ENCODE results near the gene SFSWAP.
"Not testable (repeated sequence)": the region's sequence is repeated elsewhere in the genome, so short reads cannot be mapped to it uniquely, and the experiment has no call there.

The SFSWAP gene

GRCh38 chr12:131765961-131766360 is 55.1 kb downstream of the SFSWAP start:
- DNase-seq: no peak

DNA sequence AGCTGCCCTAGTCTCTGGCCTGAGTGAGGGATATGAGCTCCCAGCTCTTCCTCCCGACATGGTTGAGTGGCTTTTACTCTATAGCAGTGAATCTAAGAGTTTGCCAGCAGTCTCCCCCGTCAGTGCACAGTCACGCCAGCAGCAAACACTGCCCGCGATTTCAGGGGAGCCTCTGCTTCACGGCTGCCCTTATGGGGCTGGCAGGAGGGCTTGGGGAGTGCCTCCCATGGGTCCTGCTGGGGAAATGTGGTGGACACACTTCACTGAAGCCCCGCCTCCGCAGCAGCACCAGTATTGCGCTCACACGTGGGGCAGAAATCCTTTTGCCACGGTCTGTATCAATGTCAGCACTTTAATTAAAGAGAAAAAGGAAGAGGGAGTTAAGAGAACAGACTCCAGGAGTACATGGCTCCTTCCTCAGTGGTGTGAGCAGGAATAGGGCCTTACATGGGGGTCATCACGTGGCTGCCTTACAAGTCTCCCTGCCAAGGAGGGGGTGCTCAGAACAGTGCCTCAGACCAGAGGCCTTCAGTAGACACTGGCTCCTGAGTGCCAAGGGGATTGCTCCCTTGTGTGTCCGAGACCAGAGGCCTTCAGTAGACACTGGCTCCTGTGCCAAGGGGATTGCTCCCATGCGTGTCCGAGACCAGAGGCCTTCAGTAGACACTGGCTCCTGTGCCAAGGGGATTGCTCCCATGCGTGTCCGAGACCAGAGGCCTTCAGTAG is 55.7 kb downstream of the SFSWAP start:
- DNase-seq: no peak

DNA sequence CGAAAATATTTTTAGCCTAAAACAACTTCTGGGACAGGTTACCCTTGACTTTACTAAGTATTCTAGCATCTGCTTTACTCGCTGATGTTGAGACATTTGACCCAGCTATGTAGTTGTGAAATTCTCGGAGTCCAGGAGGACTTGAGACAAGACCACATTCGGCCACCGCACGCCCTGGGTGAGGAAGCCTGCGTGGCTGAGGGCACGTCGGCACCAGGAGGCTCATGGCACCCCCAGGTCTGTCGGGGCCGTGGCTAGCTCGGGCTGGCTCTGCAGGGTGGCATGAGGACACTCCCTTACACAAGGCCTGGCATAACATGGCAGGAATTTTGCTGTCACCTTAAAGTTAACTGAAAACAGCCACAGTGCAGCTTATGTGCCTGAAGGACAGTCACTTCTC is 59.2 kb downstream of the SFSWAP start:
- no peak for DNase-seq

- DNase-seq: no peak
Observed at GRCh38 chr12:131771965-131772364, 61.1 kb downstream of the SFSWAP start.

DNA sequence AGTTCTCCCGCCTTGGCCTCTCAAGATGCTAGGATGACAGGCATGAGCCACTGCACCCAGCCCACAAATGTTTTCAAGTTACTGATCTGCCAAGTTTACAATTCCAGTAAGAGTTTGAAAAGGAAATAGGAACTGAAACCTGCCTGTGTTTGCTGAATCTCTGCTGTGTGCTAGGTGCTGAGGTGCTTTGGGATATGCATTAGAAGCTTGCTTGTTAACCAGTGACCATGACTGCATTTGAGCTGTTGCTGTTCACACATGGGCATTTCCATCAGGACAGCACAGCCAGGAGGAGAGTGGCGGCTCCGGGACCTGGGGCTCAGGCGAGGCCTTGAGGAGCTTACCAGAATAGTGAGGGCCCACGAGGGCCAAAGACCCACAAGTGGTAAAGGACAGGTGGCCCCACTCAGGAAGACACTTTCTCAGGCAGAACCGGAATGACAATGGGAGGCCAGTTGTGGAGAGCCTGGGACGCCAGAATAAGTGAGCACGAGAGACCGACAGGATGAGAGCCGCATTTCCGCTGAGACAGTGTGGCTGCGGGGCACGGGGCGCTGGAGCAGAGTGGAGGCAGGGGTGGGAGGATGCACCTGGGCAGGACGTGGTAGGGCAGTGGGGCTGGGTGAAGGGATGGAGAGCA is 62.8 kb downstream of the SFSWAP start:
- no peak for DNase-seq

DNA sequence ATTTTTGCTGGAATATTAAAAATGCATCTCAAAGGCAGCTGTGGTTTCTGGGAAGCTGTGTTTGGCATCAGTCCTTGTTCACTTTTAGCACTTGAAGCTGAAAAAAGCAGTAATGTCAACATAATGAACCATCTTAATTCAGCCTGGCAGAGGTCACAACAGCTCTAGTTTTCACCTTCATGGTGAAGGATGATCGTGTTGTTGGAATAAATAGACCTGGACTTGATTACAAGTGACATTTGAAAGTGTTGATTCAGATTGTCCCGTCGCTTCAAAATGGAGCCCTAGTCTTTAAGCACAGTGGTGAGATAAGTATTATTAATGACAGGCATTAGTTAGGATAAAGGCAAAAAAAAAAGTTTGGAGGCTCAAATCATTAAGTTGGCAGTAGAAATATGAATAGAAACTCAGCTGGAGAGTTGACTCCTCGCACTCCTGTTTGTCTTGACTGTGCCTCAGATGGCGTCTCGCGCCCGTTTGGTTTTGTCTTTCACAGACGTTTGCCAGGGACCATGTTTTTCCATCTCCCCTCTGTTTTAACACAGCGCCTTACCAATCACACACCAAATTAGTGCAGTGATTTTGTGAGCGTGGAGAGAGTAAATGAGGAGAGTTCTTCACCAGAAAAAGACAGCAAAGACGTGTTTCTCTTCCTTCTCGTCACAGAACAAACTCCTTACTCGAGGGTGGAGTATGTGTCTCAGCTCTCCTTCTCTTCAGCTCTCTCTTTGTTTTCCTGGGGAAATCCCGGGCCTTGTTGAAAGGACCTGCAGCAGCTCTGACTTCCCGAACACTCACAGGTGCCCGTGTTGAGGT is 63.9 kb downstream of the SFSWAP start:
- DNase-seq: no peak

DNA sequence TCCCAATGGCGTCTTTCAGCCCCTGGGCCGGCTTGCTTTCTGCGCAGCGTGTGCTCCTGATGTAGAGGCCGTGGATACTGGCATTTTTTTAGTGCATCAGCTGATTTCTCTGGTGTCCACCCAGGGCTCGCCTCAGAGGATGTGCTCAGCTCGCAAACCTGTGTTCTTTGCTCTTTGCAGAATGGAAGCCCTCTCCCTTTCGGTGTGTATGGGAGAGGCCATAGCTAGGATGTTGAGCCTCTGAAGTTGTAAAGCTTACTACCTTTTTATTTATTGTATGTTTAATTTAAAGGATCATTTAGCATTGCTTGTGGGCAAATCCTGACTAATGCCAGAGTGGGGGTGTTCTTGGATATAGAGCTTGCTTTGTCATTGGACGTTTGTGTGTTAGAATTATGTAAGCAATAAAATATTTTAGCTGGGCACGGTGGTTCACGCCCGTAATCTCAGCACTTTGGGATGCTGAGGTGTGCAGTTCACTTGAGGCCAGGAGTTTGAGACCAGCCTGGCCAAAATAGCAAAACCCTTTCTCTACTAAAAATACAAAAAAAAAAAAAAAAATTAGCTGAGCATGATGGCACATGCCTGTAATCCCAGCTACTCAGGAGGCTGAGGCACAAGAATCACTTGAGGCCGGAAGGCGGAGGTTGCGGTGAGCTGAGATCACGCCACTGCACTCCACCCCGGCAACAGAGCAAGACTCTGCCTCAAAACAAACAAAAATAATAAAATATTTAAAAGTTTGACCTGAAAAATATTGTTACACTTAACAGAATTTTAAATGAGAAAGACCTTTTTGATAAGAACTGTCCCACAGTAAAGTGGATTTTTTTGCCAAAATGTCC is 64.7 kb downstream of the SFSWAP start:
- DNase-seq: no peak

DNA sequence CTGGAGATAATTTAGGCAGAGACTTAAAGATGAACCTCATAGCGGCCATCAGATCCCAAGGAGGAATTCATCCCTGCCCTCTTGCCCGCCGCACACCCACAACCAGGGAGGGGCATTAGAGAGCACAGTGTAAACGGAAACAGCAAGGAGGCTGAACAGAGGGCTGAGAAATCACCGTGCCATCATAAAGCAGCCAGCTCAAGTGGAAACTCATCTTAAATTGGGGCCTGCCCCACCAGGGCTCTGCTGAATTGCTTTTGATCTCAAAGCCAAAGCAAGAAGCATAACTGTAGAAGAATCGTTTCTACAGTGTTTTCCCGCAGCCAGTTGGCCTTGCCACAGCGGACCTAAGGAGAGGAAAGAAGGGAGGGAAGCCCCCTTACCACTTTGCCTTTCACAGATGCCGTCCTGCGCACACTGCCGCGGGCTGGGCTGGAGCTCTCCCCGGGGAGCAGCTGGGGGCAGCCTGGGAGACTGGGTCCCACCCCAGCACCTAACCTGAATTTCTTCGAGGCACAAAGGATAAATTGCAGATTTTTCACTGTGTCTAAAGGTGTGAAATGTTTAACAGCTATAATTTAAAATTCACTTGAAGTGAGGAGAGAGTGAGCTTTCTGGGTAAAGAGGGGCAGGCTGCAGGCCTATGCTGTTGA is 65.5 kb downstream of the SFSWAP start:
- DNase-seq: no peak

DNA sequence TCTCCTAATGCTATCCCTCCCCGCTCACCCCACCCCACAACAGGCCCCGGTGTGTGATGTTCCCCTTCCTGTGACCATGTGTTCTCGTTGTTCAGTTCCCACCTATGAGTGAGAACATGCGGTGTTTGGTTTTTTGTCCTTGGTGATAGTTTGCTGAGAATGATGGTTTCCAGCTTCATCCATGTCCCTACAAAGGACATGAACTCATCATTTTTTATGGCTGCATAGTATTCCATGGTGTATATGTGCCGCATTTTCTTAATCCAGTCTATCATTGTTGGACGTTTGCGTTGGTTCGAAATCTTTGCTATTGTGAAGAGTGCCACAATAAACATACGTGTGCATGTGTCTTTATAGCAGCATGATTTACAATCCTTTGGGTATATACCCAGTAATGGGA is 66.4 kb downstream of the SFSWAP start:
- not testable (repeated sequence) for DNase-seq

DNA sequence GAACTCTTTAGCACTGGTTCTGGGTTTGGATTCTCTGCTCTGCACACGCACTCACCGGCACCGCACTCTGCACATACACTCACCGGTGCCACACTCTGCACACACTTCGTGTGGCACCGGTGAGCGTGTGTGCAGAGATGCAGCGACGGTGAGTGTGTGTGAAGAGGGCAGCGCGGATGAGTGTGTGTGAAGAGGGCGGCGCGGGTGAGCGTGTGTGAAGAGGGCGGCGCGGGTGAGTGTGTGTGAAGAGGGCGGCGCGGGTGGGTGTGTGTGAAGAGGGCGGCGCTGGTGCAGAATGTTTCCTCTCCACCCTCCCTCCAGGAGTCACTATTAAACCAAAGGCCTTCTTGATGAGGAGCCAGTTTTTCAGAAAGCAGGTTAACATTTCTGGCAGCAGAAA is 68.1 kb downstream of the SFSWAP start:
- DNase-seq: no peak

DNA sequence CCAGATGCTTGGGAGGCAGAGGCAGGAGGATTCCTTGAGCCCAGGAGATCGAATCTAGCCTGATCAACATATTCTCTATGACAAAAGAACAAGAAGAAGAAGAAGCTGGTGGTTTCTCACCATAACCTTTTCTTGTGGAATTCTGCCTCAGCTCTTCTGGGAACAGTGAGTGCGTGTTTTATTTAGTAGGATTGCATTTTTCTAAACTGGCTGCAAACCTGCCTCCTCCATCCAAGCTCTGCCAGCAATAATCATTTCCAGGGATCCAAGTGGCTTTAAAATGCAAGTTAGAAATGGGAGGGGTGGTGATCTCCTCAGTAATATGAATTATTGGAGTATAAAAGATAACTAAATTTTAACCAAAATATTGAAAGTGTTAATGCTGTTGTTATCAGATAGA is 71.2 kb downstream of the SFSWAP start:
- DNase-seq: no peak

DNA sequence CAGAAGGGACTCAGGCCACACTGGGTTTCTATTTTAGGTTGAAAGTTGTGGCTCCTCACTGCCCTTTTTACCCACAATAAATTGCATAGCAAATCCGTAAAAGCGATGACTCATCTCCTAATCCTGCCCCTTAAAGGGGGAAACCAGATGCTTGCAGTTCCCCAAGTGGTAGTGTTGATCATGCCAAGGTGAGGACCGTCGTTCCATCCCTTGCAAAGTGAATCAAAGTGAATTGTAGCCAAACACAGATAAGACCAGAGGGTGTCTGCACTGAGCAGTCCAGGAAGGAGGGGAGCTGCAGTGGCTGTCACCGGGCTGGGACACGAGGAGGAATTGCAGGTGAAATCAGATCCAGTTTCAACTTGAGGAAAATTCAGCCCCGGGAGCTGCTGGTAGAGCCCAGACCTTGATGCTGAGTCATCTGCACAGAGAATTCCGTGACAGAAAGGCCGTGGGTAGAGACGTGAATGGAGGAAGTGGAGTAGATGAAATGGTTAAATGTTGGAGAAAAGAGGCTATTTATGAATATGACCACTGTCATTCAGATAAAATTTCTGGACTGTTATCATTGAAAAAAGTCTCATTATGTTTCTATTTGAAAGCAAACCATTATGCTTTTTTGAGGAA is 73.1 kb downstream of the SFSWAP start:
- DNase-seq: no peak

- no peak for DNase-seq
Observed at GRCh38 chr12:131784909-131785762, 74.2 kb downstream of the SFSWAP start.

DNA sequence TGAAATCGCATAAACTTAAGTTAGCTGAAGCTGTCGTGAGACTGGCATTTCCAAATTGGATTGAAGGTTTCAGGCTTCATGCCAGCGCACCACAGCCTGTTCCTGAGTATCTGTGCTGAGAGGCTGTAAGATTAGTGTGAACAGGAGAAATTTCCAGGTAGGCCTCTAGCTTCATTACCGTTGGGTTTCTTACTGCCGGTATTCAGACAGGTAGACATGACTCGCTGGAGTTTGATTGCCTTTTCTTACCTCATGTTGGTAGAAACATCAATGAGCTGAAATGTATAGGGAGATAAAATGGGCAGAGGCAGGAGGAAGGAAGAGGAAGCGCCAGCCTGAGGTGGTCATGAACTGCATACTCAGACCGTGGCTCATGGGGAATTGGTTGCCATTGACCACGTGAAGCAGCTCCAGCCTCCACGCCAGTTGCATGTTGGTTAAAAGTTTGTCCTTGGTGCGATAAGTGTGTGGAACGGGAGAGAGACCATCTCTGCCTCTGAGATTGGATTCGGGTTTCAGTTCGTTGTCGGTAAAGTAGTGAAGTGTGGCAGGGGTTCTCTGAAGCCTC is 75.0 kb downstream of the SFSWAP start:
- no peak for DNase-seq

DNA sequence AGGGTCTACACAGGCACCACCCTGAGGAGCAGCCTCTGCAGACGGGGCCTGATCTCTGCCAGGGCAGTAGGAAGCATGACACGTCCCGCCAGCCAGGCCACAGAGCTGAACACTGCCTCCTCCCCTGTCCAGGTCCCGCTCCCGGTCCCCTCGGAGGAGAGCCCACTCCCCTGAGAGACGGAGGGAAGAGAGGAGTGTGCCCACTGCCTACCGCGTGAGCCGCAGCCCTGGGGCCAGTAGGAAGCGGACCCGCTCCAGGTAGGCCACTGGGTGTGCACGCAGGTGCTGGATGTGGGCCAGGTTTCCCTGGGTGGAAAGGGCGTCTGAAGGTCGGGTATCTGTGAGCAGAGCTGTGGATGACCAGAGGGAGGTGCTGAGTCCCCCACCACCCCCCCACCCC is 75.4 kb downstream of the SFSWAP start:
- DNase-seq: no peak

DNA sequence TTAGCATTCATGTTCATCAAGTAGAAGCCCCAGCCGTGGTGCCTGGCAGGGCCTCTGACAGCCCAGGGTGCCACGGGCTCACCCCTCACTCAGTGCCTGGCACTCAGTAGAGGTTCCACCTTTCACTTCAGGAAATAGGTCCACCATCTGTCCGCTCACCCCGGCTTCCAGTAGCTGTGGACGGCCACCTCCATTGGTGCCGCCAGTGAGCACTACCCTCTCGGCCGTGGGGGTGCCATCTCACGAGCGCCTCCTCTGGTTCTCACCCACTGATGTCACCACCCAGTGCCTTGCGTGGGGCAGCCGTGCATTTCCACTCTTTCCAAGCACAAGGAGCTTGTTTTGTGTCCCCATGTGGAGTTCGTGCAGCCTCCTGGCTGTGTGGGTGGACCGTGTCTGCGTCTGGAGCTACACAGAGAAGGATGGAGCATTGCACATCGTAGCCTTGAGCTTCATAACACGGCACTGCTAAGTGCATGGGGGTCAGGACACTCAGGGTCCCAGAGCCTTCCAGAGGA is 76.3 kb downstream of the SFSWAP start:
- DNase-seq: no peak

DNA sequence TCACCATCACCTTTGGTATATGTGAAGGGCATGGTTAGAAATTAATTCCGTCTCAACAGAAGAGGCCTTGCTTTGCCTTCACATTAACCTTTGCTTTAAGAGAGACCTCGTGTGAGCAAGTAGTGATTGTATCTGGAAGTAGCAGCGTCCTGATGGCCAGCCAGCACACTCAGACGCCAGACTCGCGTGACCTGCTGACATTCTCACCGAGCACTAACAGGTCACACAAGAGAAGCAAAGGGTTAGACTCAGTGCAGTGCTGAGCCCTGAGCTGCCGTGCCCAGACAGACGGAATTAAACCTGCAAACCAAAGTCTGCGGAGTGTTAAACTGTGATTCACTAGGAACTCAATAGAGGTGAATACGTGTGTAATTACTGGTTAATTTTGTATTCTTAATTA is 77.2 kb downstream of the SFSWAP start:
- DNase-seq: no peak

DNA sequence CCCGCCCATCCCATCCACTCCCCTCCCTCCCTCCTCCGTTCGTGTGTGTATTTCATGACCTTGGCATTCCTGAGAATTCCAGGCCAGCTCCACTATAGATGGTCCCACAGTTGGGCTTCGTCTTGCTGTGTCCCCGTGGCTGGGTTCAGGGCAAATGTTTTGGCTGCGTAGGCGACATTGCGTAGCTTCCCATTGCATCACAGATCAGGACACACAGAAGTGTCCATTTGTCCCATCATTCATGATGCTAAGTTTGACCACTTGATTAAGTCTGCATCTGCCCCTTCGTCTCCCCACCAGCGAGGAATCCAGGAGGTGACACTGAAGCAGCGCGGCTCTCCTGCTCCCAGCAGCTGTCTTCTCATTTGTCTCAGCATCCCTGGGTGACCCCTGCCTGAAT is 78.7 kb downstream of the SFSWAP start:
- DNase-seq: no peak

DNA sequence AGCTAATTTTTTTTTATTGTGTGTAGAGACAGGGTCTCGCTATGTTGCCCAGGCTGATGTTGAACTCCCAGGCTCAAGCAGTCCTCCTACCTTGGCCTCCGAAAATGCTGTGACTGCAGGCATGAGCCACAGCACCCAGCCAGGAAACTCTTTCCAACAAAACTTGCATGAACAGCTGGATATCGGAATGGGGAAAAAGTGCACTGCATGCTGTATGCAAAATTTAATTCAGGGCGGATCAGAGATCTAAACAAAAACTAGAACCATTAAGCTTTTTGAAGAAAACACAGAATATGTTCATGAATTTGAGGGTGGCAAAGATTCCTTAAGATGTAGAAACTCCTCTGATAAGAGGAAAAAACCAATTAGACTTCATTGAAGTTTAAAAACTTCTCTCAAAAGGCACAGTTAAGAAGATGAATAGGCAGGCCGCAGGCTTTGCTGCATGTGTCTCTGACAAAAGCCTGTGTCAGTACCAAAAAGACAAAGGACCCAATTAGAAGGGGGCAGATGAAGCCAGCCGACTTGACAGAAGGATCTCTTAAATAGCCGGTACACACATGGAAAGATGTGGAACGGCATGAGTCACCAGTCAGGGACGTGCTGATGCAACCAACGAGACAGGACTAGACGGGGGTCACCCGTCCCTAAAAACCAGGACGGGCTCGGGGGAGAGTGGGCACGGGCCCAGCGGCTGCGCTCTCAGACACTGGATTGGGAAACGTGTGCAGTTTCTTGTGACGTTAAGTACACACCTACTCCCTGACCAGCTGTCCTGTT is 82.5 kb downstream of the SFSWAP start:
- no peak for DNase-seq

GRCh38 chr12:131794061-131794460 is 83.2 kb downstream of the SFSWAP start:
- DNase-seq: no peak
